ENCODE measurements around the gene SLC6A11.

- TF ChIP-seq, protein P1, sequence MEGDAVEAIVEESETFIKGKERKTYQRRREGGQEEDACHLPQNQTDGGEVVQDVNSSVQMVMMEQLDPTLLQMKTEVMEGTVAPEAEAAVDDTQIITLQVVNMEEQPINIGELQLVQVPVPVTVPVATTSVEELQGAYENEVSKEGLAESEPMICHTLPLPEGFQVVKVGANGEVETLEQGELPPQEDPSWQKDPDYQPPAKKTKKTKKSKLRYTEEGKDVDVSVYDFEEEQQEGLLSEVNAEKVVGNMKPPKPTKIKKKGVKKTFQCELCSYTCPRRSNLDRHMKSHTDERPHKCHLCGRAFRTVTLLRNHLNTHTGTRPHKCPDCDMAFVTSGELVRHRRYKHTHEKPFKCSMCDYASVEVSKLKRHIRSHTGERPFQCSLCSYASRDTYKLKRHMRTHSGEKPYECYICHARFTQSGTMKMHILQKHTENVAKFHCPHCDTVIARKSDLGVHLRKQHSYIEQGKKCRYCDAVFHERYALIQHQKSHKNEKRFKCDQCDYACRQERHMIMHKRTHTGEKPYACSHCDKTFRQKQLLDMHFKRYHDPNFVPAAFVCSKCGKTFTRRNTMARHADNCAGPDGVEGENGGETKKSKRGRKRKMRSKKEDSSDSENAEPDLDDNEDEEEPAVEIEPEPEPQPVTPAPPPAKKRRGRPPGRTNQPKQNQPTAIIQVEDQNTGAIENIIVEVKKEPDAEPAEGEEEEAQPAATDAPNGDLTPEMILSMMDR (IDR thresholded peaks at IDR 0.05): no peak
- no peak for TF ChIP-seq POLR2A (IDR thresholded peaks at IDR 0.05)
These were observed 169.2 kb downstream of the SLC6A11 start for GRCh38 chr3:10985181-10985580.

Data from esophagus squamous epithelium (tissue), 4 donors.